Left lung (tissue), 10 donors: ENCODE results near the gene KCNC4. TPM values are rescaled to one million over a fixed set of nuclear protein-coding genes. Genes with fewer than 3 reads are reported as not detected.
A peak's percentile ranks its signal among the peaks of the same experiment; 100 is the strongest.

Source experiments
- ATAC-seq: fragments of 200-7000 bp; cut with Tn5 transposase; one replicate; pipeline ENCODE4 v1.9.1; 2020; ENCODE audit warnings: moderate library complexity
- DNase-seq, 4 donors: peaks; one replicate each; pipeline ENCODE4 v3.0.0-alpha.2; 2013 to 2020
- H3K27ac ChIP-seq, 2 donors: fragments of 200-600 bp; sonication (generic) in 1 of 2; one replicate each; pipeline versions ENCODE4 v1.5.0 to v1.8.0; 2020 to 2021
- H3K27me3 ChIP-seq, 2 donors: fragments of 200-600 bp; sonication (generic) in 1 of 2; one replicate each; pipeline versions ENCODE4 v1.5.0 to v1.8.0; 2020 to 2021
- H3K36me3 ChIP-seq, 2 donors: fragments of 200-600 bp; sonication (generic) in 1 of 2; one replicate each; pipeline versions ENCODE4 v1.5.0 to v1.8.0; 2020 to 2021
- H3K4me1 ChIP-seq, 2 donors: fragments of 200-600 bp; one replicate each; pipeline ENCODE4 v1.8.0; 2021
- H3K4me3 ChIP-seq, 2 donors: fragments of 200-600 bp; sonication (generic) in 1 of 2; one replicate each; pipeline versions ENCODE4 v1.5.0 to v1.8.0; 2020 to 2021; ENCODE audit warnings: mild to moderate bottlenecking in 1 of 2
- H3K9me3 ChIP-seq, 2 donors: fragments of 200-600 bp; sonication (generic) in 1 of 2; one replicate each; pipeline versions ENCODE4 v1.5.0 to v1.8.0; 2020 to 2021
- intact Hi-C, 2 donors: fragments of 100-400 bp; cut with DNase I; formaldehyde crosslinking; loops; one replicate each; pipeline versions ENCODE4 v1.11.2 to v1.14.2; 2022
- polyA plus RNA-seq, 6 donors: library from polyadenylated mRNA; unstranded; fragments of 120-200 nt; gene quantifications; one replicate each; pipeline ENCODE4 v1.2.1, GENCODE V29; 2013; ENCODE audit not compliant: insufficient read length in 6 of 6
- total RNA-seq, 2 donors: library from RNA; stranded (reverse); fragmentation: NEBNext Ultra II Directional; extraction: Animal tissue kit (Norgen Biotek cat#: 25700); gene quantifications; one replicate each; pipeline ENCODE4 v1.2.1, GENCODE V29; 2021
- TF ChIP-seq, protein P1 (sequence below), 2 donors: fragments of 200-600 bp; sonication (generic) in 1 of 2; IDR thresholded peaks; one replicate each; pipeline versions ENCODE4 v1.5.0 to v1.8.0; 2021; ENCODE audit warnings: antibody characterized with exemption in 2 of 2
- donor health status: DM: no; HTN: yes; CAD: no.
- donor health status: DM: no; HTN: no; CAD: no.

The KCNC4 gene
- total and polyA plus RNA-seq, 8 donors, result 7.7 to 16.3 (median 9.7) TPM

DNA sequence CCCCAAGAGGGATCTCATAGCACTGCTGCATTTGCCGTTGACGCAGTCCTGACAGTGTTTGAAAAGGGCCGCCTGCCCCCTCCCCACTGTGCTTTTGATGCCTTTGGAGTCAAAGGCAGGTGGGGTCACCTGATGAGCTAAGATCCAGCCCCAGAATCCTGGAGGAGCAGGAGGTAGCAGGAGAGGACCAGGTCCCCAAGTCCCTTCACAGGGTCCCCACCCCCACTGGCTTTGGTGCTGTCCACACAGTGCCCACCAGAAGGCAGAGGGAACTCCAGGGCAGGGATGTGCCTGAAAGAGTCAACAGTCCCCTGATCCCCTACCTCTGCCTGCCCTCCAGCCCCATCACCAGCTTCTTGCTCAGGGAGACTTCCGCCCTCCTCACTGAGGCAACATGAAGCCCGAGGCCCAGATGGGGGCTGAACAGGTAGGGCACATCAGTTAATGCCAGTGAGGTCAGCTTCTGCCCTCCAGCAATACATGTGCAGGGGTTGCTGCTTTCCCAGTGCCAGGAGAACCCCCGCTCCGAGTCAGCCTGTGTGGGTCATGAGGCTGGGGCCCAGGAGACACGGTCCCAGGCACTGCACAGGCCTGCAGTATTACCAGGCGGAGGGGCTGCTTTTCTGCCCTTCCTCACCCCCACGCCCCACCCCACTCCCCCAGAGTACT is 8.8 kb upstream of the KCNC4 start:
- intact Hi-C loops, result loop anchor here in 1 of 2 donors (10.0 kb wide), 1 partner anchor 114 kb away; no protein-coding TSS in a partner anchor
- no peaks in the 10 kb centered on the region for H3K9me3 ChIP-seq
- peaks cover 0 to 4% of the 10 kb centered on the region in 2 donors for H3K4me1 ChIP-seq
- TF ChIP-seq, protein P1, sequence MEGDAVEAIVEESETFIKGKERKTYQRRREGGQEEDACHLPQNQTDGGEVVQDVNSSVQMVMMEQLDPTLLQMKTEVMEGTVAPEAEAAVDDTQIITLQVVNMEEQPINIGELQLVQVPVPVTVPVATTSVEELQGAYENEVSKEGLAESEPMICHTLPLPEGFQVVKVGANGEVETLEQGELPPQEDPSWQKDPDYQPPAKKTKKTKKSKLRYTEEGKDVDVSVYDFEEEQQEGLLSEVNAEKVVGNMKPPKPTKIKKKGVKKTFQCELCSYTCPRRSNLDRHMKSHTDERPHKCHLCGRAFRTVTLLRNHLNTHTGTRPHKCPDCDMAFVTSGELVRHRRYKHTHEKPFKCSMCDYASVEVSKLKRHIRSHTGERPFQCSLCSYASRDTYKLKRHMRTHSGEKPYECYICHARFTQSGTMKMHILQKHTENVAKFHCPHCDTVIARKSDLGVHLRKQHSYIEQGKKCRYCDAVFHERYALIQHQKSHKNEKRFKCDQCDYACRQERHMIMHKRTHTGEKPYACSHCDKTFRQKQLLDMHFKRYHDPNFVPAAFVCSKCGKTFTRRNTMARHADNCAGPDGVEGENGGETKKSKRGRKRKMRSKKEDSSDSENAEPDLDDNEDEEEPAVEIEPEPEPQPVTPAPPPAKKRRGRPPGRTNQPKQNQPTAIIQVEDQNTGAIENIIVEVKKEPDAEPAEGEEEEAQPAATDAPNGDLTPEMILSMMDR (IDR thresholded peaks at IDR 0.05), result no peak
- no peak overlapping the region for H3K27ac ChIP-seq
- no peaks in the 10 kb centered on the region for H3K36me3 ChIP-seq
- H3K4me3 ChIP-seq, result no peak overlapping the region
- DNase-seq (no peak), ATAC-seq (no peak)
- no peaks in the 10 kb centered on the region for H3K27me3 ChIP-seq

GRCh38 chr1:110203021-110203661 is 7.0 kb upstream of the KCNC4 start:
- DNase-seq, result peak in 2 of 4 donors; percentile 55 to 65
- Histone ChIP-seq H3K27me3 (no peaks in the 10 kb centered on the region), H3K27ac (no peak overlapping the region), H3K9me3 (no peaks in the 10 kb centered on the region), H3K4me1 (peaks cover 0 to 4% of the 10 kb centered on the region in 2 donors), H3K4me3 (no peak overlapping the region), H3K36me3 (no peaks in the 10 kb centered on the region)
- intact Hi-C loops, result loop anchor here in 1 of 2 donors (10.0 kb wide), 1 partner anchor 112 kb away; no protein-coding TSS in a partner anchor
- TF ChIP-seq, protein P1 (IDR thresholded peaks at IDR 0.05), result peak; percentile 75 to 87
- peak; percentile 80 for ATAC-seq

GRCh38 chr1:110205156-110205555 is 5.0 kb upstream of the KCNC4 start:
- TF ChIP-seq, protein P1 (IDR thresholded peaks at IDR 0.05), result no peak
- ATAC-seq (no peak), DNase-seq (no peak)
- H3K9me3 ChIP-seq, result no peaks in the 10 kb centered on the region
- no peaks in the 10 kb centered on the region for H3K27me3 ChIP-seq
- no peaks in the 10 kb centered on the region for H3K36me3 ChIP-seq
- H3K27ac ChIP-seq, result no peak overlapping the region
- H3K4me3 ChIP-seq, result no peak overlapping the region
- intact Hi-C loops, result loop anchor here in 1 of 2 donors (10.0 kb wide), 1 partner anchor 110 kb away; no protein-coding TSS in a partner anchor
- H3K4me1 ChIP-seq, result peaks cover 4 to 7% of the 10 kb centered on the region in 2 donors

- H3K4me3 ChIP-seq, result no peak overlapping the region
- no peak overlapping the region for H3K27ac ChIP-seq
- H3K9me3 ChIP-seq, result no peaks in the 10 kb centered on the region
- DNase-seq, result no peak
- intact Hi-C loops, result loop anchor here (2.0 to 10.0 kb wide), 2 partner anchors 109 to 255 kb away; no protein-coding TSS in a partner anchor
- H3K4me1 ChIP-seq, result peaks cover 4 to 7% of the 10 kb centered on the region in 2 donors
- TF ChIP-seq, protein P1 (IDR thresholded peaks at IDR 0.05), result no peak
- ATAC-seq, result no peak
- no peaks in the 10 kb centered on the region for H3K36me3 ChIP-seq
- H3K27me3 ChIP-seq, result peaks cover 0 to 3% of the 10 kb centered on the region in 2 donors
Observed at GRCh38 chr1:110205591-110206155, 4.4 kb upstream of the KCNC4 start.
